RKO (cell line): ENCODE measurements around the gene JPT1.
"Not testable (repeated sequence)": the region's sequence is repeated elsewhere in the genome, so short reads cannot be mapped to it uniquely, and the experiment has no call there.

Experiments used
- DNase-seq: peaks from one replicate; pipeline ENCODE4 v3.0.0-alpha.2; 2016; ENCODE audit warnings: low spot score

The JPT1 gene

DNA sequence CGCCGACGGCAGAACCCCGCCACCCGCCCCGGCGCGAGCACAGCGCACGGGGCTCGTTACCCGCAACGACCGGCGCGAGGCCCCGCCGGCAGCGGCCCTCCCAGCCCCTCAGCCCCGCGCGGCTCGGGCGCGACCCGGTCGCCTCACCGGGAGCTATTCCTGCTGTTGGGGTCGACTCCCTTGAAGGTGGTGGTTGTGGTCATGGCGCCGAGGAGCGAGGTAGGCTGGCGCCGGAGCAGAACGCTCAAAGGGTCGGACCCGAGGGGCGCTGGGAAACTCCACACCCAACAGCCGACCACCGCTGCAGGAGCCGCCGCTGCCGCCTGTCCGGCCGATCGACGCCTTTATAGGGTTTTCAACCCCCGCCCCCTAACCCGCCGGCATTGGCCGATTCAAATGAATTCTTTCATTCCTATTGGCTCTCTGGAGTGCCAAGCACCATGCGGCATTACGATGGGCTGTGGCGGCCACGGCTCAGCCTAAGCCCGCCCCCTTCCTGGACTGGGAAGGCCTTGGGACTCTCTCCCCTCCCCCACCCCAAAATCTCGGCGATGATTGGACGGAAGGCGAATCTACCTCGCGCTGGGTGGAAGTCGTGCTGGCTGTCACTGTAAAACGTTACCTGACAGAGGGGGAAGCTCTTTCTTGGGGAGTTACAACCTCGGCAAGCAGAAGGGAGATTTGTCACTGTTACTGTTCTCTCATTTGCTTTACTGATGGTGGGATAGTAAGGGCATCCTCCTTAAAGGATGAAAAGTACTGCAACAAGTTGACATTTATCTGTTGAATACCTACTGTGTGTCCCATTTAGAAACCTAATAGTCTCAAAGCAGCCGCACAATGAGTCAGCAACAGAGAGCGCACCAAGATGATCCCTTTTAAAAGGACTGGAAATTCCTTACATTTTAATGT is at the start of gene JPT1:
Gene JPT1 (minus strand): TSS at position 318 of the 912 bp plus-strand sequence. CDS start 115 bp downstream, at position 203.
- peak; percentile 98 for DNase-seq

DNA sequence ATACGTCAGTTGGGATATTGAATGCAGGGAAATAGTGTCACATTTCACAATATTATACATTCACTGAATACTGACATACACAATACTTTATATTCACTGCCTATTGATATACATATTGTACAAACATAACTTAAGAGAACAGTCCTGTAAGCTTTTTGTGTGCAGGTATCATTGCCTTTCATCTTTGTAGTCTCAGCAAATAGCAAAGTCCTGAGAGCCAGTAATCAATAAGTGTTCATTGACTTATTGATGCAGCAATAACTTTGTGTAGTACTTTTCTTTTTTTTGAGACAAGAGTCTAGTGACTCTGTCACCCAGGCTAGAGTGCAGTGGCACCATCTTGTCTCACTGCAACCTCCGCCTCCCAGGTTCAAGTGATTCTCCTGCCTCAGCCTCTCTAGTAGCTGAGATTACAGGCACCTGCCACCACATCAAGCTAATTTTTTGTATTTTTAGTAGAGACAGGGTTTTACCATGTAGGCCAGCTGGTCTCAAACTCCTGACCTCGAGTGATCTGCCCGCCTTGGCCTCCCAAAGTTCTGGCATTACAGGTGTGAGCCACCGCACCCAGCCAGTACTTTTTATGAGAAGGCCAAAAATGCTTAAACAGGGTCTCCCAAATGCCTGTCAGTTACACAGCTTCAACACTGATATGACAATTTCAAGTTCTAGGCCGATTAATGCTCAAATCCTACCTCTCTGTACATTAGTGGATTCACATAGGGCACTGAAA is 45.7 kb upstream of the JPT1 start:
- DNase-seq = no peak

GRCh38 chr17:75194879-75195278 is 40.6 kb upstream of the JPT1 start:
- DNase-seq = no peak

DNA sequence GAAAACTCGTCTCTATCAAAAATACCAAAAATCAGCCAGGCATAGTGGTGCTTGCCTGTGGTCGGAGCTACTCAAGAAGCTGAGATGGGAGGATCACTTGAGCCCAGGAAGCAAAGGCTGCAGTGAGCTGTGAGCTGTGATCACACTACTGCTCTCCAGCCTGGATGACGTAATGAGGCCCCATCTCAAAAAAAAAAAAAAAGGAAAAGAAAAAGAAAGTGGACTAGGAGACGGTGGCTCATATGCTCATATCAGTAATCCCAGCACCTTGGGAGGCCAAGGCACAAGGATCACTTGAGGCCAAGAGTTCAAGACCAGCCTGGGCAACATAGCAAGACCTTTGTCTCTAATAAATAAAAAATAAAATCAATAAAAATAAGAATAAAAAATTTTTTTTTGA is 37.3 kb upstream of the JPT1 start:
- DNase-seq = peak; percentile 52

- DNase-seq = no peak
Observed at GRCh38 chr17:75188614-75189013, 34.3 kb upstream of the JPT1 start.

DNA sequence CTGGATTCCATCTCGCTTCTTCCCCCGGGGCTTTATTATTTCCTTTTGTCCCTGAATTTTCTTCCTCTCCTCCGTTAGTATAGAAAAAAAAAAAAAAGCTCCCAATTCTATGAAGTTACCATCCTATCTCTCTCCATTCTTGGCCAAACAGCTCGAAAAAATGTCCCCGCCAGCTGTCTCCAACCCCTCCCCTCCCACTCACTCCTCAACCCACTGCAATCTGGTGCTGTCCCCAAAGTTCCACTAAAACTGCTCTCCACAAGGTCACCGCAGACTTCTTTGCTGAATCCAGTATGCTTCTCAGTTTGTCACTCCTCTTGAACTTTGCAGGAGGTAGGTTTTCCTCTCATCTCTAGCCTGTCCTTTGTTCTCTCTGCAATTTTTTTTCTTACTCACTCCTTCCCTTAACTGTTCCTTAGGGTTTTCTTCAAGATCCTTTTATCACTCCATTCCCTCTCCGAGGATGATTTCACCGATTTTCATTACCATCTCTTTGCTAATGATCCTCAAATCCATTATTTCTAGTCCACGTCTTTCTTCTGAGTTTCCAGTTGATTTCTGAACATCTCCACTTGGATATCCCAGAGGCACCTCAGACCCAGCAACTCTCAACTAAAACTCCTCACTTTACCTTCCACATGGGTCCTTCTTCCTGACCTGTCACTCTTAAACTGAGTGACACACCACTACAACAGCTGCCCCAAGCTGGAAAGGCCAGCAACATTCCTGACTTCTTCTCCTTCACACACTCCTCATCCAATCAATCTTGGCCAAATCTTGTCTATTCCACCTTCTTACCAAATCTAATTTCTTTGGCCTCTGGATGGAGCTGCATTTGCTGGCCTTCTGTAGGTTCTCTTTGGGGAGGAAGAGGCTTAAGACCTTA is 29.9 kb upstream of the JPT1 start:
- DNase-seq = no peak

GRCh38 chr17:75182569-75183436 is 28.5 kb upstream of the JPT1 start, which contains the start of gene SUMO2:
Gene SUMO2 (minus strand): TSS chr17:75182959. CDS start chr17:75182834, 125 bp downstream.
- DNase-seq = peak; percentile 93

- DNase-seq = no peak
Observed at GRCh38 chr17:75182319-75182568, 27.9 kb upstream of the JPT1 start.

DNA sequence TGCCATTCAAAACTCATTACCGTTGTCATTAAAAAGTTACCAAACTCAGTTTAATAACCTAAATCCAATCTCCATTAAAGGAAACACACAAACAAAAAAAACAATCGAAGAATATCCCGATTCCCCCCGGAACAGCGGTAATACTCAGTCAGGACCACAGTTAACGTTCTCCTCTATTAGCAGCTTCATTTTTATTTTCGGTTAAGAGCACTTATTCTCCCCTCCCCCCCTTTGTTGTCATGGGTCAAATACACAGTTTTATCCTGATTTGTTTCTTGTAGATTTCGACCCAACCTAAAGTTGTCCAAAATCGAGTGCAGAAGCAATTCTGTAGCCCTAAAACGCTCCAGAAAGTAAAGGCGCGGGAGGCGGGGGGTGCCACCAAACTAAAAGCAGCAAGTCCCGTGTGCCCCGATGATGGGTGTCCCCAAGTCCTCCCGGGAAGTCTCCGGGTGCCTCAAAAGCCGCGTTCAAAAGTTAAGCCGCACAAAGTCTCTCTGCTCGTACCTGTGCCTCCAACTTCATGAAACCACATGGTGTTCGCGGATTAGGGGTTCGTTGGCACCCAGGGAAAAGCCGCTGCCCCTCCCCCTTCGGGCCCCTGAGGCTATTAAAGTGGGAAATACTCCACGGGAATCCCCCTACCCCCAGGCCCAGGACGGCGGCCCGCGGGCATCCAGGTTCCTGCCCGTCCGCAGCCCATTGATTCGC is 27.5 kb upstream of the JPT1 start:
- DNase-seq = peak; percentile 57

DNA sequence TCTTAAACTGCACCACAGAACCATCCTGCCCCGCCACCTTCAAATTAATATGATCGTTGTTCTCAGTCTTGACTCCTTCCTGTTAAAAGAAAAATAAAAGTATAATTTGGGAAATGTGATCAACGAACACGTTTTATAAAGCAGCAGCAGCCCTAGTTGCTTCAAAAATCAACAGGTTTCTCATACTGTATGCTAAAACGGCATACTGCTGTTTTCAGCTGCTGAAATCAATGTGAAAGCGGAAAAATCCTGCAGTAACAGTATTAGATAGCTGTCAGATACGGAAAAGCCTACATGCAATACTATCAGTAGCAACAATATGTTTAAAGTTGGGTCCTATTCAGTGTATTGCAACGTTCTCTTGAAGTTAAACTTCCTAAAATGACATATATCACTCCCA is 26.8 kb upstream of the JPT1 start:
- no peak for DNase-seq

GRCh38 chr17:75178453-75178852 is 24.1 kb upstream of the JPT1 start:
- no peak for DNase-seq

- no peak for DNase-seq
Observed at GRCh38 chr17:75176625-75177024, 22.3 kb upstream of the JPT1 start.

GRCh38 chr17:75174996-75175395 is 20.7 kb upstream of the JPT1 start:
- no peak for DNase-seq

- DNase-seq = no peak
Observed at GRCh38 chr17:75173526-75173925, 19.2 kb upstream of the JPT1 start.

GRCh38 chr17:75168998-75169397 is 14.7 kb upstream of the JPT1 start:
- DNase-seq = no peak

- DNase-seq = not testable (repeated sequence)
Observed at GRCh38 chr17:75164606-75165005, 10.3 kb upstream of the JPT1 start.

DNA sequence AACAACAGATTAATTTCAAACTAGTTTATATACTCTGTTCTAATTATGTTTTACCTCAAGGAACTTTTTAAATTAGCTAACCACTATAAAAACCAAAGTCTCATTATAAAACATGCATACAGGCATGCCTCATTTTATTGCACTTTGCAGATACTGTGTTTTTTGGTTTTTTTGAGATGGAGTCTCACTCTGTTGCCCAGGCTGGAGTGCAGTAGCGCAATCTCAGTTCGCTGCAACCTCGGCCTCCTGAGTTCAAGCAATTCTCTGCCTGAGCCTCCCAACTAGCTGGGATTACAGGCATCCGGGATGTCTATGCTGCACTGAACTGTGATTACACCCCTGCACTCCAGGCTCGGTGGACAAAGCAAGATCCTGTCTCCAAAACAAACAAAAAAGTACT is 8.8 kb upstream of the JPT1 start:
- no peak for DNase-seq

- no peak for DNase-seq
Observed at GRCh38 chr17:75160211-75160610, 5.9 kb upstream of the JPT1 start.

DNA sequence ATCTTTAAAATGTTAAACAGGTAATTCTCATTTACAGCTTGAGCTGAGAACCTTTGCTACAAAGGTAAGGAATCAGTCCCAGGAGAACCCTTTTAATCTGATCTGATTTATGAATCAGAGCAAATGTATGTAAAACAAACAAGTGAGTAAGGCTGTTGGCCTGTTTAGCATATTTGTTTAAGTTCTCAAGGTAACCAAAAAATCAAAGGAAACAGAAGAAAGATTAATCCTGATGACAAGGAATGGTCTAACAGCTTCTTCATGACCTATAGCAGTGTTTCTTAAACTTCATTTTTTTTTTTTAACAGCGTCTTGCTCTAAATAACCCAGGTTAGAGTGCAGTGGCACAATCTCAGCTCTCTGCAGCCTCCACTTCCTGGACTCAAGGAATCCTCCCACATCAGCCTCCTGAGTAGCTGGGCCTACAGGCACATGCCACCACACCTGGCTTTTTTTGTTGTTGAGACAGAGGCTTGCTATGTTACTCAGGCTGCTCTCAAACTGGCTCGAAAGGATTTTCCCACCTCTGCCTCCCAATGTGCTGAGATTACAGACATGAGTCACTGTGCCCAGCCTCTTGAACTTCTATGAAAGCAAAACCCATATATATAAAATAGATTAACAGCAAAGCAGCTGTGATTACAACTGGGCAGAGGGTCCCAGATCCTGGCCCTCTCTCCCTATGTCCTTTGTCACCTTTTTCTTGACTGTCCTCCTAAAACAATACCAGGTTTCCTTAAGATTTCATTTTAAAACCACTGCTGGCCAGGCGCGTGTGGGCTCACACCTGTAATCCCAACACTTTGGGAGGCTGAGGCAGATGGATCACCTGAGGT is 5.1 kb upstream of the JPT1 start:
- DNase-seq = peak; percentile 34

DNA sequence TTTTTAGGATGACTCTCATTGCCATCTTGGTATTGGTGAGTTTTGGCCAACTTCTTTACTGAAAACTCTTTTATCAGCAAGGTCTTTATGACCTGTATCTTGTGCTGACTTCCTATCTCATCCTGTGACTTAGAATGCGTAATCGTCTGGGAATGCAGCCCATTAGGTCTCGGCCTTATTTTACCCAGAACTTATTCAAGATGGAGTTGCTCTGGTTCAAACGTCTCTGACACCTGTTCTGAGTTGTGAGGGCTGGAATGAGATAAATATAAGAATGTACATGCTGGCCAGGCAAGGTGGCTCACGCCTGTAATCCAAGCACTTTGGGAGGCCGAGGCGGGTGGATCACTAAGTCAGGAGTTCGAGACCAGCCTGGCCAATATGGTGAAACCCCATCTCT is 4.2 kb upstream of the JPT1 start:
- DNase-seq = not testable (repeated sequence)
